OCI-LY3 (cell line): ENCODE measurements around the gene INPP5F.

Experiments used
- H2AFZ ChIP-seq: fragments of 200-600, 300-600 bp; shearing (Covaris generic); 2 replicates; pipeline ENCODE4 v1.6.0; 2014; ENCODE audit warnings: antibody characterized with exemption, low read depth, low read length
- H3K27ac ChIP-seq: fragments of 200-600, 300-600 bp; sonication (generic); 2 replicates; pipeline ENCODE4 v1.5.1; 2014; ENCODE audit warnings: mild to moderate bottlenecking, low read length, moderate library complexity, mixed read lengths
- H3K27me3 ChIP-seq: fragments of 200-600, 300-600 bp; sonication (generic); 2 replicates; pipeline ENCODE4 v1.6.1; 2014; ENCODE audit warnings: low read depth, low read length, mixed read lengths
- H3K36me3 ChIP-seq: fragments of 200-600, 300-600 bp; sonication (generic); replicated peaks from 2 replicates; pipeline ENCODE3; 2014; ENCODE audit warnings: low read depth, low read length, mixed read lengths
- H3K4me1 ChIP-seq: fragments of 300-600, 200-600 bp; sonication (generic); 2 replicates; pipeline ENCODE4 v1.6.1; 2014; ENCODE audit warnings: low read length, mixed read lengths
- H3K4me2 ChIP-seq: fragments of 200-600, 300-600 bp; sonication (generic); 2 replicates; pipeline ENCODE4 v1.6.1; 2014; ENCODE audit warnings: low read length, mixed read lengths
- H3K4me3 ChIP-seq: fragments of 300-600, 200-600 bp; sonication (generic); 2 replicates; pipeline ENCODE4 v1.5.1; 2014; ENCODE audit warnings: antibody characterized with exemption, mild to moderate bottlenecking, low read length, moderate library complexity
- H3K79me2 ChIP-seq: fragments of 300-600, 200-600 bp; shearing (Covaris generic); 2 replicates; pipeline ENCODE4 v1.6.1; 2014; ENCODE audit warnings: mild to moderate bottlenecking, low read length, mixed read lengths
- H3K9ac ChIP-seq: fragments of 300-600, 200-600 bp; shearing (Covaris generic); 2 replicates; pipeline ENCODE4 v1.6.0; 2014; ENCODE audit warnings: mild to moderate bottlenecking, low read length, moderate library complexity
- H3K9me3 ChIP-seq: fragments of 200-600, 300-600 bp; shearing (Covaris generic); 2 replicates; pipeline ENCODE4 v1.6.1; 2014; ENCODE audit warnings: low read length, mixed read lengths; ENCODE audit not compliant: insufficient read depth
- H4K20me1 ChIP-seq: fragments of 200-600, 300-600 bp; sonication (generic); 2 replicates; pipeline ENCODE4 v1.6.1; 2016; ENCODE audit warnings: low read length, mixed read lengths; ENCODE audit not compliant: insufficient read depth
- EZH2phosphoT487 ChIP-seq: fragments of 200-600 bp; shearing (Covaris generic); IDR thresholded peaks from 2 replicates; pipeline ENCODE4 v1.6.1; 2018; ENCODE audit warnings: antibody characterized with exemption, mixed run types, low read depth
- TF ChIP-seq, protein P1 (sequence below): fragments of 200-600, 300-600 bp; sonication (generic); IDR thresholded peaks from 2 replicates; pipeline ENCODE4 v1.5.1; 2014; ENCODE audit warnings: antibody characterized with exemption, low read length, low read depth

Gene INPP5F

DNA sequence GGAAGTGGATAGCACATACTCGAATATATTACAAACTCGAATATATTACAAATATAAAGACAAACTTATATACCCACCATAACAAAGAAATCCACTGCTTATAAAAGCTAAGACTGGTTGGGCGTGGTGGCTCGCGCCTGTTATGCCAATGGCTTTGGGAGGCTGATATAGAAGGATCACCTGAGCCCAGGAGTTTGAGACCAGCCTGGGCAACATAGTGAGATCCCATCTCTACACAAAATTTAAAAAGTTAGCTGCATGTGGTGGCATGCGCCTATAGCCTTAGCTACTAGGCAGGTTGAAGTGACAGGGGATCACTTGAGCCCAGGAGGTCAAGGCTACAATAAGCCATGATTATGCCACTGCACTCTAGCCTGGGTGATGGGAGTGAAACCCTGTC is 126.4 kb downstream of the INPP5F start:
- peaks cover 22% of the 10 kb centered on the region for H3K36me3 ChIP-seq

DNA sequence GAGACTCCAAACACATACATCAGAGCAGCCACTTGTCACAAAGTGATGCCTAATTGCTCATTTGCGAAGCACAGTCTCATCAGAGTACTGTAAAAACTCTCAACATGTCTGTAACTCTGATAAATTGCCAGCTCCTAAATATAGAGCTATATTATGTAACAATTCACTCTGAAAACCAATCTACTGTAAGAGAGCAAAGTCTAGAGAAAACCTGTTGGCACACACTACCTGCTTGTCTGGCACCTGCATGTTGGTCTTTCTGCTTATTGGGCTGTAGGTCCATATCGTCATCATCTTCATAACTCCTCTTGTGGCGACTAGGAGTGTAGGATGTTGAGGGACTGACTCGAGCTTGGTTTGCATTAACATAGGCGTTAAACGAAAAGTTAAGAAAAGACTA is 127.0 kb downstream of the INPP5F start:
- Histone ChIP-seq H3K79me2 (peaks cover 1% of the 10 kb centered on the region; the same call in 1 of the 2 replicates), H3K4me3 (no peak overlapping the region), H4K20me1 (no peaks in the 10 kb centered on the region), H3K4me2 (no peak overlapping the region), H3K36me3 (peaks cover 23% of the 10 kb centered on the region), H3K4me1 (no peaks in the 10 kb centered on the region), H3K27ac (no peak overlapping the region), H2AFZ (no peak overlapping the region), H3K27me3 (no peaks in the 10 kb centered on the region), H3K9me3 (no peaks in the 10 kb centered on the region), H3K9ac (no peak overlapping the region)
- TF ChIP-seq EZH2phosphoT487 = no peak
- TF ChIP-seq, protein P1, sequence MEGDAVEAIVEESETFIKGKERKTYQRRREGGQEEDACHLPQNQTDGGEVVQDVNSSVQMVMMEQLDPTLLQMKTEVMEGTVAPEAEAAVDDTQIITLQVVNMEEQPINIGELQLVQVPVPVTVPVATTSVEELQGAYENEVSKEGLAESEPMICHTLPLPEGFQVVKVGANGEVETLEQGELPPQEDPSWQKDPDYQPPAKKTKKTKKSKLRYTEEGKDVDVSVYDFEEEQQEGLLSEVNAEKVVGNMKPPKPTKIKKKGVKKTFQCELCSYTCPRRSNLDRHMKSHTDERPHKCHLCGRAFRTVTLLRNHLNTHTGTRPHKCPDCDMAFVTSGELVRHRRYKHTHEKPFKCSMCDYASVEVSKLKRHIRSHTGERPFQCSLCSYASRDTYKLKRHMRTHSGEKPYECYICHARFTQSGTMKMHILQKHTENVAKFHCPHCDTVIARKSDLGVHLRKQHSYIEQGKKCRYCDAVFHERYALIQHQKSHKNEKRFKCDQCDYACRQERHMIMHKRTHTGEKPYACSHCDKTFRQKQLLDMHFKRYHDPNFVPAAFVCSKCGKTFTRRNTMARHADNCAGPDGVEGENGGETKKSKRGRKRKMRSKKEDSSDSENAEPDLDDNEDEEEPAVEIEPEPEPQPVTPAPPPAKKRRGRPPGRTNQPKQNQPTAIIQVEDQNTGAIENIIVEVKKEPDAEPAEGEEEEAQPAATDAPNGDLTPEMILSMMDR = no peak

More for the DNA sequence above, 126.4 kb downstream of the INPP5F start:
- Histone ChIP-seq H3K27me3 (no peaks in the 10 kb centered on the region), H3K4me2 (no peak overlapping the region), H3K9me3 (no peaks in the 10 kb centered on the region), H3K79me2 (no peaks in the 10 kb centered on the region), H4K20me1 (no peaks in the 10 kb centered on the region), H3K9ac (no peak overlapping the region), H3K27ac (no peak overlapping the region), H2AFZ (no peak overlapping the region), H3K4me3 (no peak overlapping the region), H3K4me1 (peaks cover under 1% of the 10 kb centered on the region; the same call in 1 of the 2 replicates)
- TF ChIP-seq EZH2phosphoT487 = no peak
- TF ChIP-seq, protein P1 = no peak

DNA sequence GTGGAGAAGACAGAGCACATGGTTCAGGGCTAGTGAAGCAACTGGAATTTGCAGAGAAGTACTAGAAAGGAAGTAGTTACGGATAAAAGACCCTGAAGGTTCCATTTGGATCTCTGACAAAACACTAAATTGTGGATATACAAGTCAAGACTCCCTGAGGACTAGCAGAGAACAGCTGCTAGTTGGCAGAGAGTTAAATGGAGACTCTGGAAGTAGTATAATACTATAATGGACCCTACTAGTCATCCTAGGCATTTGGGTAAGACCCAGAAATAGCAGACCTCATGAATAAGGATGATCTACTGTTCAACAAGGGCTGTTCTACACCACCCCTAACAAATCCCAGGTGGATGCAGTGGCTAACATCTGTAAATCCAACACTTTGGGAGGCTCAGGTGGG is 127.7 kb downstream of the INPP5F start:
- TF ChIP-seq, protein P1 = no peak
- TF ChIP-seq EZH2phosphoT487 = no peak

DNA sequence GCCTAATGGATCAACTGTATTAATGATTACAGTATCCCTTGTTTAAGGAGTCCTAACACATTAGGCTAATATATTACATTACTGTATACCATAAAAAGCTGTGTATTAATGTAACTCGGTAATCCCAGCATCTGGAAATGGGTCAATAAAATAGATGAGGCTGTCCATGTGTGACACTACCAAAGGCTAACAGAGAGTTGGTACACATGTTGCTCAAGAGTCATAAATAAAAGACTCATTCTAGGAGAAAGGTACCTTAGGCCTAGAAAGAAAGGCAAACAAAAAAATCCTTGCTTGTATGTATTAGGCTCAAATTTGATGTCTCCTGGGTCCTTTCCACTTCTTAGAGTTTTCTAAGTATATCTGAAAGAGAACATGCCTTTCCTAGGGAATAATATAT is 132.2 kb downstream of the INPP5F start:
- H3K27ac ChIP-seq = no peak overlapping the region
- no peak overlapping the region for H2AFZ ChIP-seq
- peaks cover 18% of the 10 kb centered on the region for H3K36me3 ChIP-seq
- H3K4me2 ChIP-seq = no peak overlapping the region
- H3K9me3 ChIP-seq = no peaks in the 10 kb centered on the region
- peaks cover 19% of the 10 kb centered on the region for H3K4me1 ChIP-seq
- H3K79me2 ChIP-seq = peaks cover 51% of the 10 kb centered on the region
- H3K27me3 ChIP-seq = no peaks in the 10 kb centered on the region
- TF ChIP-seq, protein P1 = no peak
- TF ChIP-seq EZH2phosphoT487 = no peak
- H4K20me1 ChIP-seq = peaks cover 42% of the 10 kb centered on the region
- no peak overlapping the region for H3K9ac ChIP-seq
- H3K4me3 ChIP-seq = no peak overlapping the region

More for the DNA sequence above, 127.7 kb downstream of the INPP5F start:
- H3K4me3 ChIP-seq = no peak overlapping the region
- no peaks in the 10 kb centered on the region for H4K20me1 ChIP-seq
- H3K36me3 ChIP-seq = peaks cover 28% of the 10 kb centered on the region
- no peak overlapping the region for H3K4me2 ChIP-seq
- no peaks in the 10 kb centered on the region for H3K4me1 ChIP-seq
- no peak overlapping the region for H2AFZ ChIP-seq
- no peaks in the 10 kb centered on the region for H3K9me3 ChIP-seq
- H3K27ac ChIP-seq = no peak overlapping the region
- no peak overlapping the region for H3K9ac ChIP-seq
- no peaks in the 10 kb centered on the region for H3K27me3 ChIP-seq
- peaks cover 6% of the 10 kb centered on the region; the same call in 1 of the 2 replicates for H3K79me2 ChIP-seq
